ENCODE measurements around the gene SCN9A. TPM values are rescaled to one million over a fixed set of nuclear protein-coding genes. Genes with fewer than 3 reads are reported as not detected.

Gene SCN9A
- total and polyA plus RNA-seq, 9 of the 15 experiments (the other 6 are each of a cell fraction or from before 2014, with no cell fraction given) = 1.4 to 22.8 (median 7.1) TPM

Other genes starting within 250 kb of the SCN9A start
- not detected in 2 replicates for gene SCN1A, start 247.9 kb downstream of the SCN9A start, total RNA-seq (2014; rRNA removed)
- gene SCN1A, start 247.9 kb downstream of the SCN9A start, total RNA-seq (2014; rRNA removed; fragmentation: Illumina TruSeq; extraction: Trizol) = not detected in 2 replicates
- not detected in 2 replicates for gene SCN1A, start 247.9 kb downstream of the SCN9A start, total RNA-seq (2015; rRNA removed; fragmentation: Illumina TruSeq; extraction: Trizol)
- not detected in 2 replicates for gene SCN1A, start 247.9 kb downstream of the SCN9A start, total RNA-seq (2021)
- gene SCN1A, start 247.9 kb downstream of the SCN9A start, polyA plus RNA-seq (2011; rRNA removed) = not detected in 2 replicates
- not detected in 2 replicates for gene SCN1A, start 247.9 kb downstream of the SCN9A start, polyA plus RNA-seq (2014; fragmentation: Illumina TruSeq; extraction: Trizol)
- gene SCN1A, start 247.9 kb downstream of the SCN9A start, polyA plus RNA-seq (2014; fragmentation: Nextera tagmentation; extraction: Ambion mirVana) = not detected
- gene SCN1A, start 247.9 kb downstream of the SCN9A start, polyA plus RNA-seq (2014; rRNA removed) = not detected in 2 replicates
- gene SCN7A, start 118.3 kb upstream of the SCN9A start, total RNA-seq (2014; rRNA removed) = 0.05 TPM in 1 of 2 replicates, not detected in the other
- 0.03 TPM in 1 of 2 replicates, not detected in the other for gene SCN7A, start 118.3 kb upstream of the SCN9A start, total RNA-seq (2014; rRNA removed; fragmentation: Illumina TruSeq; extraction: Trizol)
- under 0.01 TPM in 2 replicates for gene SCN7A, start 118.3 kb upstream of the SCN9A start, total RNA-seq (2015; rRNA removed; fragmentation: Illumina TruSeq; extraction: Trizol)
- 0.04 and 0.07 TPM in 2 replicates for gene SCN7A, start 118.3 kb upstream of the SCN9A start, total RNA-seq (2021)
- gene SCN7A, start 118.3 kb upstream of the SCN9A start, polyA plus RNA-seq (2011; rRNA removed) = not detected in 2 replicates
- not detected in 2 replicates for gene SCN7A, start 118.3 kb upstream of the SCN9A start, polyA plus RNA-seq (2014; fragmentation: Illumina TruSeq; extraction: Trizol)
- gene SCN7A, start 118.3 kb upstream of the SCN9A start, polyA plus RNA-seq (2014; fragmentation: Nextera tagmentation; extraction: Ambion mirVana) = under 1 TPM; under 0.01 to 0.04 TPM
- 0.03 TPM in 1 of 2 replicates, not detected in the other for gene SCN7A, start 118.3 kb upstream of the SCN9A start, polyA plus RNA-seq (2014; rRNA removed)